ENCODE data around the gene ARHGEF10L.

Gene ARHGEF10L

GRCh38 chr1:17521946-17522612, 17.4 kb upstream of the ARHGEF10L start:
- DNase-seq, result no peak

GRCh38 chr1:17523321-17524041, 16.0 kb upstream of the ARHGEF10L start:
- DNase-seq, result no peak

DNA sequence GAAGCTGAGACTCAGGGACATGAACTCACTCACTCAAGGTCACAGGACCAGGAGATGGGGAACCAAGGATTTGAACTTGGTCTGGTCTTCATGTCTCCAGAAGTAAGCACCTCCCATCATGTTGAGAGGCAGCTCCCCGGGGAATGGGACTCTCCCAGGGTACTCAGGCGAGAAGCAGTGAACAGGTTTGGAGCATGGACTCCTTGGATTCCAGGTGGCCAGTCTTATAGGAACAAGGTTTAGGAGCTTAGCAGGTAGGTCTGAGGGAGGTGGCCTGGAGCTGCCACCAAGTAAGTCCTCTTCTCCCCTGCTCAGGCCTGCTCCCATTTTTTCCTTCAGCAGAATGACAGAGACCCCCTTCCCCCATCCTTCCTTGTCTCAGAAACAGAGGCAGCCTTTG, 14.9 kb upstream of the ARHGEF10L start:
- no peak for DNase-seq

DNA sequence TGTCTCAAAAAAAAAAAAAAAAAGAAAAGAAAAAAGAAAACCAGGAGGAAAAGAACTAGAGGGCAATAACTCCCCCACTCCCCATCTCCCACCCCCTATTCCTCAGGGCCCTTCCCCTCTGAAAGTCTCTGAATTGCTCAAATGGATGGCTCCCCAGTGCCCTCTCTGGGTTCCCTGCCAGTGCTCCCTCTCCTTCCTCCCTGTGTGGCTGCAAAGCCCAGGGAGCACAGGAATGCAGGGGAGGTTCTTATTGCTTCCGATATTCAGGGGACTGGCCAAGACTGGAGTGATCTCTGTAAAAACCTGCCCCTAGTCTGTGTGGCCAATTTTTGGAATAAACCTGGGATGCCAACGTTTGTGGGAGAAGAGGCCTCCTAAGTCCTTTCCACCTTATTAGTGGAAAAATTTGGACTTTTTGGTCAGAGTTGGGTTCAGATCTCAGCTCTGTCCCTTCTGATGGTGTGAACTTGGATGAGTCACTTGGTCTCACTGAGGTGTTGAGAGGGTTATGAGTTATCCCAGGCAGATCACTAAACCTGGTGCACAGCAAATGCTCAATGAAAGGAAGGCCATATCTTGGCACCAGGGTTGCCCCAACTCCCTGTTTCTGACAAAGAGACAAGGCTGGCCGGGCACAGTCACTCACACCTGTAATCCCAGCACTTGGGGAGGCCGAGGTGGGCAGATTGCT, 13.4 kb upstream of the ARHGEF10L start:
- no peak for DNase-seq

GRCh38 chr1:17527036-17527914, 12.2 kb upstream of the ARHGEF10L start:
- no peak for DNase-seq

DNA sequence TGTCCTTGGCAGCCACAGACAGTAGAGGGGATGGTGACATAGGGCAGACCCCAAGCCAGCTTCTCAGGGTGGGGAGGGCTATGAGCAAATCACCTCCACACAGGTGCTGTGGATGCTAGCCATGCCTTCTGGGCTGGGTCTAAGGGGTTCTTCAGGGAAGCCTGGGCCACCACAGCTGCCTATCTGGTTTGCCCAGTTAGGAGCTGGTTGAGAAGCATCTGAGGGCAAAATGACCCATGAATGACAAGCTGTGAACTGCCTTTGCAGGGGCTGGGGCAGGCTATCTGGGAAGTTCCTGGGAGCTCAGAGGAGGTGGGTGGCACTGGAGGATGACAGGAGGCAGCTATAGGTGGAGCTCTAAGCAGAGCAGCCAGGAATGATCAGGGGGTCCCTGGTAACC, 10.1 kb upstream of the ARHGEF10L start:
- DNase-seq, result no peak

GRCh38 chr1:17531343-17531681, 8.2 kb upstream of the ARHGEF10L start:
- no peak for DNase-seq

DNA sequence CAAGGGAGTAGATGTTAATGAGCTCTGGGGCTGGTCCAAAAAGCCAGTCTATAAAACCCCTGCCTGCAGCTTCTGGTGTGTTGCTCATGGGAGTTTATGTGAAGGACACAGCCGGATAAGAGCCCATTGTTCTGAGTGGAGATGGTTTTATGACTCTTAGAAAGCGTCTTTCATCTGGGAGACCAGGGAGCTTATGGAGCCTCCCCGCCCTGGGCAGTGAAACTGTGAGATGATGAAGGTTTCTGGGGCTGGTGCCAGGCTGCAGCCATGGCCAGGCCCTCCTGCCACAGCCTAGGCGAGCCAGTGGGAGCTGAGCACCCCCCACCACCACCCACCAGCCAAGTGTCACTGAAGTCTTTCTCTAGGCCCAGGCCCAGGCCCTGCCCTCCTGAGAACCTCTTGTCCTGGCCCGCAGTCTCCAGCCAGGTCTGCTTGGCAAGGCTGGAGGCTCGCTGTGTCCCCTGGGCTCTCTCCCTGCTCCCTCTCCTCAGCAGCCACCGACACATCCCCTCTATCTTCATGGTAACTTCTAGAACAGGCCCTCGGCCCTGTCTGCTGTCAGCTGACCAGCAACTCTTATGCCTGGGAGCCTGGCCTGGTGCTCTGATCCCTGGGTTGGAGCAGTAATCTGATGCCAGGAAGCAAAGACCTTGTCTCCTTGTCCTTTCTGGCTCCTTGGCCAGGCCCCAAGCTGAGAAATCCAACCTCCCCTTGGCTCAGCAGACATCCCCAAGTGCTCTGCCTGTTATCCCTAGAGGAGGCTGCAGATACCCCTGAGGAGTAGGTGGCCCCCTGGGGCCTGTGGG, 7.6 kb upstream of the ARHGEF10L start:
- no peak for DNase-seq

GRCh38 chr1:17533201-17533600, 6.3 kb upstream of the ARHGEF10L start:
- no peak for DNase-seq

GRCh38 chr1:17535300-17535936, 4.1 kb upstream of the ARHGEF10L start:
- DNase-seq, result no peak

DNA sequence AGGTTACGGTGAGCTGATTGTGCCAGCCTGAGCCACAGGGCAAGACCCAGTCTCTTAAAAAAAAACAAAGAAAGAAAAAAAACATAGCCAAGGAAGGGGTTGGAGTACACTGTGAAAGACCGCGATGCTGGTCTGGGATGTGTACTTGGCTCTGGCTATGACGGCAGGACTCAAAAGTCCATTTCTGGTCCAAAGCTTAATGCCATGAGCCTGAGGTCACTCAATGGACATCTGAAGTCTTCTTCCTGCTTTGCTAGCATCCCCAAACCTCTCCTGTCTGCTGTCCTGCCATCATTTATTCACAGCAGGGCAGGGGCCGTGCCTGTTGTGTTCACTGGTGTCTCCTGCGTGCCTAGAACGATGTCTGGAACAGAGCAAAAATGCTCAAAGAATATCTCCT, 1.5 kb upstream of the ARHGEF10L start:
- DNase-seq, result no peak

GRCh38 chr1:17538428-17539117, 925 bp upstream of the ARHGEF10L start:
- no peak for DNase-seq

DNA sequence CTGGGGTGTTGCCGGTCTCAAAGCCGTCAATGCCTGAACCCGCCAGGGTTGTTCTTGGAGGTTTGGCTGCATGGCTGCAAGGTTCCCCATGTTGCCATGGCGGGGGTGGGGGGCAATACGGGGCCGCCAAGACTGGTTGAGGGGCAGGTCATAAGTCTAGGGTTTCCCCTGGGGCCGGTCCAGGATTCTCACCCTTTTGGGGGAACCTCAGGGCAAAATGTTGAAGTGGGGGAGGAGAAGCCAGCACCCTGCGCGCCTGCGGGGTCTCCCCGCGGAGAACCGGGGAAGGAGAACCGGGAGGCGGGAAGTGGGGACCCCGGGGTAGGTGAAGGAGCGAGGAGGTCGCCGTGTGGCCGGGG, 401 bp upstream of the ARHGEF10L start:
- DNase-seq, result no peak

DNA sequence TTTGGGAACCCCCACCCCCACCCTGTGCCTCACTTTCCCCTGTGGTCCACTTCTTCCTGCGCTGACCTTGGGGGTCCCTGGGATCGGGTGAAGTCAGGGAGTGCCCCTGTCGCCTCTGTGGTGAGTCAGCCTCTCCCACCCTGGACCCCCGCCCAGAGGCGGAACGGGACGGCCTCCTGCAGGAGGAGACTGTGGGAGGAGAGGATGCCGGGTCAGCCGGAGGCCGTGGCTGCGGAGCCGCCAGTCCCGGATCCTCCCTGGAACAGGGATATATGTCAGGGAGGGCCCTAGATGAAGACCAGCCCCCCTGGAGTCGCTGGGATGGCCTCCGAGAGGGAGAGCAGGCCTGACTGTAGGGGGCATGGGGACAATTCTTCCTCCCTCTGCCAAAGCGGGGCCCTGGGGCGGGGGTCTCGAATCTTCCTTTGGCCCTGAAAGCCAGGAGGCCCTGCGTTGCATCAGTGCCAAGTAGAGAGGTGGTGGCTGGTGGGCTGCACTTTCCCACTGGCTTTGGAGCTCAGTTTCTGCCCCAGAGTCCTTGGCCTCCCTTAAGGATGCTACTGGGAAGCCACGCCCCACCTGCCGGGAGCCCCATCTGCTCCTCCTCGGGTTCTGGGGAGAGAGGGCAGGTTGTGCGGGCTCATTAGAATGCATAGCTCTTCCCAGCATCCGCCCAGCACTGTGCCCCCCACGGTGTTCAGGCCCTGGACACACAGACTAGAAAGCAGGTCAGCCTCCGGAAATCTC, 930 bp downstream of the ARHGEF10L start:
- DNase-seq, result no peak

- no peak for DNase-seq
Measured at GRCh38 chr1:17542645-17543044, 3.1 kb downstream of the ARHGEF10L start.

DNA sequence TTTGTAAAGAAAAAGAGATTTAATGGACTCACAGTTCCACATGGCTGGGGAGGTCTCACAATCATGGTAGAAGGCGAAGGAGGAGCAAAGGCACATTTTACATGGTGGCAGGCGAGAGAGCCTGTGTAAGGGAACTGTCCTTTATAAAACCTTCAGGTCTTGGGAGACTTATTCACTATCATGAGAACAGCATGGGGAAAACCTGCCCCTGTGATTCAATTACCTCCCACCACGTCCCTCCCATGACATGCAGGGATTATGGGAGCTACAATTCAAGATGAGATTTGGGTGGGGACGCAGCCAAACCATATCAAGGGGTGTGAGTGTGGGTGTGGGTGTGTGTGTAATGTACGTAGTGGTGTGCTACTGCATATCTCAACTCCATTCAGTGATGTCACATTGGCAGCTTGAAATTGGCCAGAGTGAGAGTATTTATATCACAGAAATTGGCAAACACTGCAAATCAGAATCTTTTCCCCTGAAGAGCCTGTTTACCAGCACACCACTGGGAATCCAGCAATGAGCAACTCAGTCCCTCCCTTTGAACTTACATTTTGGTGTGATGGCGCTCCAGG, 5.4 kb downstream of the ARHGEF10L start:
- DNase-seq, result no peak

GRCh38 chr1:17545356-17545755, 5.9 kb downstream of the ARHGEF10L start:
- DNase-seq, result no peak

GRCh38 chr1:17546946-17547670, 7.6 kb downstream of the ARHGEF10L start:
- DNase-seq, result no peak

GRCh38 chr1:17549384-17549783, 9.9 kb downstream of the ARHGEF10L start:
- DNase-seq, result no peak
